GM19468 (cell line): ENCODE results near the gene OR4C6.
A peak's percentile ranks its signal among the peaks of the same experiment; 100 is the strongest.

Experiments
- ATAC-seq: cut with Tn5 transposase; IDR thresholded peaks from one replicate; pipeline ENCODE4 v1.9.1; 2021; ENCODE audit warnings: mild to moderate bottlenecking, moderate library complexity, moderate number of reproducible peaks; ENCODE audit not compliant: unreplicated experiment; ENCODE audit errors: extremely low read depth

The OR4C6 gene

GRCh38 chr11:55661901-55662300 is at the start of gene OR4C6:
TSS of gene OR4C6 (plus strand) at chr11:55662201. CDS start at chr11:55665167, 2,966 bp downstream.
- no peak for ATAC-seq

DNA sequence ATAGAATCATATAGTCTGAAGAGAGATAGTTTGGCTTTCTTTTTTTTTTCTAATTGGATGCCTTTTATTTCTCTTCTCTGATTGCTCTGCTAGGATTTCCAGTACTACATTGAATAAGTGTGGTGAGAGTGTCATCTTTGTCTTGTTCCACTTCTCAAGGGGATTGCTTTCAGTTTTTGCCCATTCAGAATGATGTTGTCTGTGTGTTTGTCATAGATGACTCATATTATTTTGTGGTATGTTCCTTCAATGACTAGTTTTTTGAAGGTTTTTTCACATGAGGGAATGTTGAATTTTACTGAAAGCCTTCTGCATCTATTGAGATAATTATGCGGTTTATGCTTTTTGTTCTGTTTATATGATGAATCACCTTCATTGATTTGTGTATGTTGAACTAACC is 37.5 kb upstream of the OR4C6 start:
- no peak for ATAC-seq

- no peak for ATAC-seq
Measured at GRCh38 chr11:55634813-55635212, 27.2 kb upstream of the OR4C6 start, which contains the start of gene OR4P4. TSS of gene OR4P4 (plus strand) at chr11:55635113.

GRCh38 chr11:55648027-55648426 is 14.0 kb upstream of the OR4C6 start, which contains the start of gene OR4S2:
TSS of gene OR4S2 (plus strand) at chr11:55648327. CDS start at chr11:55650904, 2,577 bp downstream.
- no peak for ATAC-seq

DNA sequence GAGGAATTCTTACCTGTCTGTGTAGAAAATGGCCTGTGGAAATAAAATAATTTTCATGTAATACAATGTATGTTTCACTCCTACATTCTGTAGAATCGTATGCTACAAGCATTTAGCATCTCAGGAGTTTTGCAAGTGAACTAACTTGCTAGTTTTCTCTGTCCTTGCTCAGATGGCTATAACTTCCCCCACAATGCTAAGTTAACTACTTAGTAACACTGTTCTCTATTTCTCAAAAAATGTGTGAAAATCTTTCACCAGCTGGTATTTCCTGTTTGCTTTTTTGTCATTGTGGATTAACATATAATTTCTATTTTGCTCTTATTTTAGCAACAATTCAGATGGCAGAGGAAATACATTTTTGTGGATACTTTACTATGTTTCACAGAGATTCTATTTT is 9.4 kb upstream of the OR4C6 start:
- ATAC-seq, result no peak

DNA sequence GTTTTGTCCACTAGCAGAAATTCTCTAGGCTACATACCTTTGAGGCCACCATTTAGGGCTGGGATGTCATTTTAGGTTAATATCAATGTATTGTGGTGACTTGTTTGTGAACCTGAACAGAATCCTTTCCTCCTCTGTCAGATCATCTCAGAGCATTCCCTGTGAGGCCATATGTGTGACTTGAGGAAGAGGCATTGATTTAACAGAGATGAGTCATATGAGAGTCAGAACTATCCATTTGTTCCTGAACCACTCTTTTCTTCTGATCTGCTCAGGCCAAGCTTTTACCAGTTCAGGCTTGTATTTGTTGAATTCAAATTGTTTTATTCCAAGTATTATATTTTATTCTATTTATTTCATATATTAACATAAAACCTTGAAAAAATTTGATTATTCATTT is 6.9 kb upstream of the OR4C6 start:
- no peak for ATAC-seq

DNA sequence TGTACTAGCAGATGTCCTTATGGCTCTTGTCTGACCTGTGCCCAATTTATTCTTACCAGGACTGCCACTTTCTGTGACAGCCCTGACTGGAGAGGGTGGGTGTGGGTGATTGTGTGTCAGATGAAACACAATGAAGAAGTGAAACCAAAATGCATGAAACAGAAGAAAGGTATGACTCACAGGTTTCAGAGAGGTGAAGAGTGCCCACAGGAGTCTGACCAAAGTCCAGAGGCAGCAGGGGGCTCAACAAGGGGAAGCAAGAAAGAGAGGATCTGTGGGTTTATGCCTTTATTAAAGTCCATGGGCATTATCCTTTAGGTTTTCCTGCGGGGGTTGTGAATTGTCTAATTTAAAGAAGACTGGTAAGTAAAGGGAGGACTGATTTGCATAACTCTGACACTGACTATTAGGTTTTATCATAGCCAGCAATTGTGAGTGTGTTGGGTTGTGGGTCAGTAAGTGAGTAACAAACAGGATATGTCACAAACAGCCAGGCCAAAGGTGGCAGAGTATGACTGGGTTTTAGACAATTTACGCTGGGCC is 3.9 kb upstream of the OR4C6 start:
- ATAC-seq, result peak; percentile 95

GRCh38 chr11:55658608-55659007 is 3.4 kb upstream of the OR4C6 start:
- ATAC-seq, result peak; percentile 23

GRCh38 chr11:55669376-55669775 is 7.4 kb downstream of the OR4C6 start:
- ATAC-seq, result no peak

GRCh38 chr11:55673860-55674259 is 11.9 kb downstream of the OR4C6 start:
- ATAC-seq, result no peak

GRCh38 chr11:55697817-55698216 is 35.8 kb downstream of the OR4C6 start:
- peak; percentile 63 for ATAC-seq

- ATAC-seq, result no peak
Measured at GRCh38 chr11:55701429-55701828, 39.4 kb downstream of the OR4C6 start.

GRCh38 chr11:55707029-55707428 is 45.0 kb downstream of the OR4C6 start:
- no peak for ATAC-seq

GRCh38 chr11:55714982-55715888 is 53.2 kb downstream of the OR4C6 start:
- ATAC-seq, result no peak
